ENCODE results near the gene CAMTA1. TPM values are rescaled to one million over a fixed set of nuclear protein-coding genes. Genes with fewer than 3 reads are reported as not detected.

The CAMTA1 gene
- total RNA-seq, 3 donors from 2014 or later, result 73.4 to 114 (median 82.6) TPM

DNA sequence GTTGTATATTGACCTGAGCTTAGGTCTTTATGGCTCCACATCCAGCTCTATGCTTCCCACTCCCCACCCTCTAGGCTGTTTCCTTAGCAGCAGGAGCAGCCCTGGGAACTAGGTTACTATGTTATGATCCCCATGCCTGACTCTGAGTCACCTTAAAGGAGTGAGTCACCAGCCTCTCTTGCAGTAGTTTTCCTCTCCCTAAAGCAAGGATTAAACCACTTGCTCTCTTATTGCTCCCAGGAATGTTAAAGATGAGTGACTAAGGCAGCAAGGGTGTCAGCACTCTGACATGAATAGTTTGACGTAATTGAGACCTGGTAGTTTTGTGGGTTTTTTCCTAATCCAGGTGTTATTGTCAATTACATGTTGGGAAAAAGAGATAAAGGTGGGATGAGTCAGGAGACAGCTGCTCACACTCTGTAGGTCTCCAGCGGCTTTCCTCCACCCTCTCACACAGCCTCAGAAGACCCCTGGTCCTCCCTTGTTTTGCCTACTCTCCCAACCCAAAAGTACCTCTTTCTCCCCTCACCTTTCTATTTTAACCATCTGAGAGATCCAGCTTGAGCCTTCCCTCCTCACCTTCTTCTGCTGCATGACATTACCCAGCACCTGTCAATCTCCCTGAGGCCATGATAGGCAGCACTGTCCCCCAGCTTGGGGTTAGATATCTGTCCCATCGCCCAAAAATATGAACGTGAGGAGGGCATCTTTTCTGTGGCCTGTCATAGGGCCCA is 616.7 kb downstream of the CAMTA1 start:
- intact Hi-C loops (cut with DNase I, micrococcal nuclease), result no loop called here
- no peaks in the 10 kb centered on the region for H3K36me3 ChIP-seq (ENCODE audit: low read depth)
- H3K9me3 ChIP-seq, result peaks cover 7% of the 10 kb centered on the region
- TF ChIP-seq, protein P1, sequence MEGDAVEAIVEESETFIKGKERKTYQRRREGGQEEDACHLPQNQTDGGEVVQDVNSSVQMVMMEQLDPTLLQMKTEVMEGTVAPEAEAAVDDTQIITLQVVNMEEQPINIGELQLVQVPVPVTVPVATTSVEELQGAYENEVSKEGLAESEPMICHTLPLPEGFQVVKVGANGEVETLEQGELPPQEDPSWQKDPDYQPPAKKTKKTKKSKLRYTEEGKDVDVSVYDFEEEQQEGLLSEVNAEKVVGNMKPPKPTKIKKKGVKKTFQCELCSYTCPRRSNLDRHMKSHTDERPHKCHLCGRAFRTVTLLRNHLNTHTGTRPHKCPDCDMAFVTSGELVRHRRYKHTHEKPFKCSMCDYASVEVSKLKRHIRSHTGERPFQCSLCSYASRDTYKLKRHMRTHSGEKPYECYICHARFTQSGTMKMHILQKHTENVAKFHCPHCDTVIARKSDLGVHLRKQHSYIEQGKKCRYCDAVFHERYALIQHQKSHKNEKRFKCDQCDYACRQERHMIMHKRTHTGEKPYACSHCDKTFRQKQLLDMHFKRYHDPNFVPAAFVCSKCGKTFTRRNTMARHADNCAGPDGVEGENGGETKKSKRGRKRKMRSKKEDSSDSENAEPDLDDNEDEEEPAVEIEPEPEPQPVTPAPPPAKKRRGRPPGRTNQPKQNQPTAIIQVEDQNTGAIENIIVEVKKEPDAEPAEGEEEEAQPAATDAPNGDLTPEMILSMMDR (IDR thresholded peaks at IDR 0.05), result no peak
- ATAC-seq (peak; percentile 93), DNase-seq (no peak)
- H3K4me3 ChIP-seq, result no peak overlapping the region
- H3K4me1 ChIP-seq (ENCODE audit: low read depth), result no peaks in the 10 kb centered on the region

DNA sequence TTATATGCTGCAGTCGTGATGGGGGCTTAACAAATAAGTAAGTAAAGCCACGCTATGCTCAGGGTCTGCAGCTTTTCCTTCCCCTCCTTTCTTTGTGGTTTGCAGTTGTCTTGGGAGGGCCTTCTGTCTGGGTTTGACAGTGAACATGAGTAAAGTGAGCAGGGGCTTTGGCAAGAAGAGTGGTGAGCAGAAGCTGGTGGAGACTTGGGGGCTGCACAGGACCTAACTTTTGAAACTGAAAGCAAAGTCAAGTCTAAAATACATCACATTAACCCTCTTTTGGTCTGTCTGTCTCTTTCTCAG is 617.2 kb downstream of the CAMTA1 start:
- Histone ChIP-seq H3K9me3 (peaks cover 7% of the 10 kb centered on the region), H3K4me3 (no peak overlapping the region), H3K36me3 (ENCODE audit: low read depth) (no peaks in the 10 kb centered on the region), H3K4me1 (ENCODE audit: low read depth) (no peaks in the 10 kb centered on the region)
- no peak for ATAC-seq
- intact Hi-C loops (cut with DNase I, micrococcal nuclease), result no loop called here
- TF ChIP-seq, protein P1 (IDR thresholded peaks at IDR 0.05), result no peak
- no peak for DNase-seq

- Histone ChIP-seq H3K4me1 (ENCODE audit: low read depth) (no peaks in the 10 kb centered on the region), H3K36me3 (ENCODE audit: low read depth) (no peaks in the 10 kb centered on the region), H3K4me3 (no peak overlapping the region), H3K9me3 (peaks cover 7% of the 10 kb centered on the region)
- TF ChIP-seq, protein P1 (IDR thresholded peaks at IDR 0.05), result no peak
- intact Hi-C loops (cut with DNase I, micrococcal nuclease), result no loop called here
- ATAC-seq (no peak), DNase-seq (no peak)
Measured at GRCh38 chr1:7403265-7404045, 618.2 kb downstream of the CAMTA1 start.

- Histone ChIP-seq H3K4me3 (no peak overlapping the region), H3K9me3 (peaks cover 6% of the 10 kb centered on the region), H3K36me3 (ENCODE audit: low read depth) (no peaks in the 10 kb centered on the region), H3K4me1 (ENCODE audit: low read depth) (no peaks in the 10 kb centered on the region)
- intact Hi-C loops (cut with DNase I, micrococcal nuclease), result no loop called here
- DNase-seq, result no peak
- TF ChIP-seq, protein P1 (IDR thresholded peaks at IDR 0.05), result no peak
- ATAC-seq, result no peak
Measured at GRCh38 chr1:7404046-7404742, 618.9 kb downstream of the CAMTA1 start.

DNA sequence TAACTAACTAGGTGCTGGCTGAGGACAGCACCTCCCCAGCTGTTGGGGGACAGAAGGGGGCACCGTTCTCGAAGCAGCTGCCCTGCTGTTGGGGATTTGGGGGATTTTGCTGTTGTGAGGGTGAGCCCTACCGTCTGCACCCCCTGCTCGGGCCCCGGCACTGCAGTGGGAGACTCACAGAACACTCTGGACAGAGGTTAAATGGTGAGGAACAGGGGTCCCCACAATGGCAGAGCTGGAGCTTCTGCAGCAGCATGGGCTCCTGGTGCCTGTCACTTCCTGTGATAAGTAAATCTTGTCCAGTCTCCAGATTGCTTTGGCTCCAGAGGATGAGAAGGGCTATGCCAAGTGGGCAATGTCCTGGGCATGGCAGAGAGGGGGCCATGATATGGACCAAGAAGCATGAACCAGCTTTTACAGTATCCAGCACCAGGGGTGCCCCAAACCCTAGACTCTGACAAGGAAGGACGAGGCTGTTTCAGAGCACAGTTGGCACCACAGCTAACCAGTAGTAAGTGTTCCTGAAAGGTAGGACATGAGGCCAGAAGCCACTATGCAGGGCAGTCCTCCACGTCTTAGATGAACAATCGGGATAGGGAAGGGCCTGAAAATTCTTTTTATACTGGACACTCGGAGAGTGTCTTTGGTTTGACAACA is 620.7 kb downstream of the CAMTA1 start:
- intact Hi-C loops (cut with DNase I, micrococcal nuclease), result no loop called here
- ATAC-seq, result no peak
- no peak for DNase-seq

More for the DNA sequence above, 620.7 kb downstream of the CAMTA1 start:
- H3K4me1 ChIP-seq (ENCODE audit: low read depth), result no peaks in the 10 kb centered on the region
- no peak overlapping the region for H3K4me3 ChIP-seq
- TF ChIP-seq, protein P1 (IDR thresholded peaks at IDR 0.05), result no peak
- H3K9me3 ChIP-seq, result no peaks in the 10 kb centered on the region
- no peaks in the 10 kb centered on the region for H3K36me3 ChIP-seq (ENCODE audit: low read depth)

All from mucosa of descending colon (tissue), 3 donors.